ENCODE measurements around the gene ANAPC5. TPM values are rescaled to one million over a fixed set of nuclear protein-coding genes. Genes with fewer than 3 reads are reported as not detected.
"Not testable (repeated sequence)": the region's sequence is repeated elsewhere in the genome, so short reads cannot be mapped to it uniquely, and the experiment has no call there.

ANAPC5 gene
- total RNA-seq, 1 donor from 2014 or later, result 115 TPM

GRCh38 chr12:121379945-121380344 is 27.7 kb upstream of the ANAPC5 start:
- no peak for DNase-seq (ENCODE audit: low read depth)
- FAIRE-seq, result no peak
- TF ChIP-seq, protein P1, sequence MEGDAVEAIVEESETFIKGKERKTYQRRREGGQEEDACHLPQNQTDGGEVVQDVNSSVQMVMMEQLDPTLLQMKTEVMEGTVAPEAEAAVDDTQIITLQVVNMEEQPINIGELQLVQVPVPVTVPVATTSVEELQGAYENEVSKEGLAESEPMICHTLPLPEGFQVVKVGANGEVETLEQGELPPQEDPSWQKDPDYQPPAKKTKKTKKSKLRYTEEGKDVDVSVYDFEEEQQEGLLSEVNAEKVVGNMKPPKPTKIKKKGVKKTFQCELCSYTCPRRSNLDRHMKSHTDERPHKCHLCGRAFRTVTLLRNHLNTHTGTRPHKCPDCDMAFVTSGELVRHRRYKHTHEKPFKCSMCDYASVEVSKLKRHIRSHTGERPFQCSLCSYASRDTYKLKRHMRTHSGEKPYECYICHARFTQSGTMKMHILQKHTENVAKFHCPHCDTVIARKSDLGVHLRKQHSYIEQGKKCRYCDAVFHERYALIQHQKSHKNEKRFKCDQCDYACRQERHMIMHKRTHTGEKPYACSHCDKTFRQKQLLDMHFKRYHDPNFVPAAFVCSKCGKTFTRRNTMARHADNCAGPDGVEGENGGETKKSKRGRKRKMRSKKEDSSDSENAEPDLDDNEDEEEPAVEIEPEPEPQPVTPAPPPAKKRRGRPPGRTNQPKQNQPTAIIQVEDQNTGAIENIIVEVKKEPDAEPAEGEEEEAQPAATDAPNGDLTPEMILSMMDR (IDR thresholded peaks at IDR 0.05; ENCODE audit: insufficient read depth, low read length, severe bottlenecking), result no peak
- H3K27me3 ChIP-seq (ENCODE audit: control insufficient read depth, insufficient read depth, low read length), result no peaks in the 10 kb centered on the region
- H3K4me3 ChIP-seq (ENCODE audit: low read depth, low read length), result no peak overlapping the region
- H3K36me3 ChIP-seq (ENCODE audit: control insufficient read depth, insufficient read depth, low read length), result no peaks in the 10 kb centered on the region

- FAIRE-seq (no peak), DNase-seq (ENCODE audit: low read depth) (no peak)
- Histone ChIP-seq H3K27me3 (ENCODE audit: control insufficient read depth, insufficient read depth, low read length) (no peaks in the 10 kb centered on the region), H3K4me3 (ENCODE audit: low read depth, low read length) (no peak overlapping the region), H3K36me3 (ENCODE audit: control insufficient read depth, insufficient read depth, low read length) (no peaks in the 10 kb centered on the region)
- TF ChIP-seq, protein P1 (IDR thresholded peaks at IDR 0.05; ENCODE audit: insufficient read depth, low read length, severe bottlenecking), result no peak
These were observed 26.5 kb upstream of the ANAPC5 start for GRCh38 chr12:121378736-121379135.

- H3K4me3 ChIP-seq (ENCODE audit: low read depth, low read length), result no peak overlapping the region
- no peaks in the 10 kb centered on the region for H3K36me3 ChIP-seq (ENCODE audit: control insufficient read depth, insufficient read depth, low read length)
- no peaks in the 10 kb centered on the region for H3K27me3 ChIP-seq (ENCODE audit: control insufficient read depth, insufficient read depth, low read length)
- TF ChIP-seq, protein P1 (IDR thresholded peaks at IDR 0.05; ENCODE audit: insufficient read depth, low read length, severe bottlenecking), result no peak
- no peak for FAIRE-seq
- DNase-seq (ENCODE audit: low read depth), result no peak
These were observed 24.8 kb upstream of the ANAPC5 start for GRCh38 chr12:121376754-121377697.

GRCh38 chr12:121374945-121375584 is 22.9 kb upstream of the ANAPC5 start:
- H3K27me3 ChIP-seq (ENCODE audit: control insufficient read depth, insufficient read depth, low read length); H3K36me3 ChIP-seq (ENCODE audit: control insufficient read depth, insufficient read depth, low read length); H3K4me3 ChIP-seq (ENCODE audit: low read depth, low read length); FAIRE-seq; DNase-seq (ENCODE audit: low read depth): not testable (repeated sequence)

- not testable (repeated sequence) for FAIRE-seq; H3K27me3 ChIP-seq (ENCODE audit: control insufficient read depth, insufficient read depth, low read length); DNase-seq (ENCODE audit: low read depth); H3K36me3 ChIP-seq (ENCODE audit: control insufficient read depth, insufficient read depth, low read length); H3K4me3 ChIP-seq (ENCODE audit: low read depth, low read length)
These were observed 22.1 kb upstream of the ANAPC5 start for GRCh38 chr12:121374336-121374735.

- Histone ChIP-seq H3K27me3 (ENCODE audit: control insufficient read depth, insufficient read depth, low read length) (no peaks in the 10 kb centered on the region), H3K36me3 (ENCODE audit: control insufficient read depth, insufficient read depth, low read length) (no peaks in the 10 kb centered on the region), H3K4me3 (ENCODE audit: low read depth, low read length) (no peak overlapping the region)
- FAIRE-seq (no peak), DNase-seq (ENCODE audit: low read depth) (no peak)
- TF ChIP-seq, protein P1 (IDR thresholded peaks at IDR 0.05; ENCODE audit: insufficient read depth, low read length, severe bottlenecking), result no peak
These were observed 21.5 kb upstream of the ANAPC5 start for GRCh38 chr12:121373755-121374154.
